B cell (primary cell): ENCODE data around the gene RAB3B. TPM values are rescaled to one million over a fixed set of nuclear protein-coding genes. Genes with fewer than 3 reads are reported as not detected.

ENCODE experiments used
- ATAC-seq: fragments of 200-7000 bp; cut with Tn5 transposase; one replicate; pipeline ENCODE4 v1.10.0; 2021; ENCODE audit warnings: low read depth, mild to moderate bottlenecking, moderate number of reproducible peaks, moderate library complexity
- CTCF ChIA-PET: fragments of 350-600 bp; sonication (Branson Sonifier 250); formaldehyde crosslinking; loops from one replicate; lab custom pipeline; 2021; ENCODE audit warnings: antibody characterized with exemption, inconsistent platforms; lab: Charles Lee
- POLR2A ChIA-PET: fragments of 350-600 bp; sonication (Branson Sonifier 250); formaldehyde crosslinking; loops from one replicate; lab custom pipeline; 2021; ENCODE audit warnings: antibody characterized with exemption; lab: Charles Lee
- DNase-seq: peaks from one replicate; pipeline ENCODE4 v3.0.0; 2013
- H2AFZ ChIP-seq: 2 replicates; pipeline ENCODE4 v1.6.1; 2012; ENCODE audit warnings: mild to moderate bottlenecking, low read depth, low read length; ENCODE audit not compliant: insufficient read depth, poor library complexity, severe bottlenecking
- H3K27ac ChIP-seq, 2 donors: 1 replicate in 1 of 2; 2 replicates in 1 of 2; pipeline ENCODE4 v1.5.1; 2012 to 2013; ENCODE audit warnings: low read length in 2 of 2, mild to moderate bottlenecking in 2 of 2, moderate library complexity in 1 of 2
- H3K27me3 ChIP-seq, 4 experiments: fragments of 200-600 bp in 1 of 4; sonication (generic) in 1 of 4; replicated peaks in 1 of 4; 1 replicate in 2 of 4; 2 replicates in 2 of 4; pipeline versions ENCODE4 v1.6.1 to v1.7.0; 2013 to 2016; ENCODE audit warnings: low read length in 3 of 4, mild to moderate bottlenecking in 2 of 4, mixed read lengths in 1 of 4, moderate library complexity in 1 of 4; ENCODE audit not compliant: insufficient read depth in 4 of 4, control insufficient read depth in 3 of 4; ENCODE audit errors: control extremely low read depth in 1 of 4
- H3K36me3 ChIP-seq, 2 experiments: replicated peaks in 1 of 2; 1 replicate in 1 of 2; 2 replicates in 1 of 2; pipeline versions ENCODE4 v1.6.1 to v1.7.1; 2013; ENCODE audit warnings: low read length in 1 of 2; ENCODE audit not compliant: insufficient read depth in 2 of 2, control insufficient read depth in 1 of 2; ENCODE audit errors: control extremely low read depth in 1 of 2, extremely low read depth in 1 of 2
- H3K4me1 ChIP-seq, 2 donors: fragments of 200-600 bp in 1 of 2; sonication (generic) in 1 of 2; 1 replicate in 1 of 2; 2 replicates in 1 of 2; pipeline versions ENCODE4 v1.5.1 to v1.6.1; 2013 to 2017; ENCODE audit warnings: low read length in 2 of 2; ENCODE audit not compliant: control insufficient read depth in 2 of 2, insufficient read depth in 2 of 2
- H3K4me2 ChIP-seq: replicated peaks from 2 replicates; pipeline ENCODE3; 2012; ENCODE audit warnings: mild to moderate bottlenecking, low read depth, low read length; ENCODE audit not compliant: poor library complexity, severe bottlenecking
- H3K4me3 ChIP-seq, 5 experiments: fragments of 200-600 bp in 1 of 5; sonication (generic) in 1 of 5; 1 replicate in 3 of 5; 2 replicates in 2 of 5; pipeline versions ENCODE4 v1.5.1 to v1.7.0; 2011 to 2016; ENCODE audit warnings: low read length in 4 of 5, mild to moderate bottlenecking in 4 of 5, low read depth in 2 of 5, control low read depth in 1 of 5, moderate library complexity in 1 of 5; ENCODE audit not compliant: insufficient read depth in 1 of 5; ENCODE audit errors: control extremely low read depth in 1 of 5, extremely low read depth in 1 of 5
- H3K79me2 ChIP-seq: fragments of 200-600 bp; sonication (generic); one replicate; pipeline ENCODE4 v1.6.0; 2016; ENCODE audit warnings: low read length; ENCODE audit not compliant: control insufficient read depth, insufficient read depth
- H3K9ac ChIP-seq: fragments of 200-600 bp; sonication (generic); 2 replicates; pipeline ENCODE4 v1.6.1; 2017; ENCODE audit warnings: mild to moderate bottlenecking, low read length, moderate library complexity
- H3K9me3 ChIP-seq, 3 donors: one replicate each; pipeline versions ENCODE4 v1.6.1 to v1.7.1; 2013; ENCODE audit warnings: low read length in 2 of 3; ENCODE audit not compliant: control insufficient read depth in 2 of 3, insufficient read depth in 1 of 3; ENCODE audit errors: control extremely low read depth in 1 of 3
- H4K20me1 ChIP-seq: 2 replicates; pipeline ENCODE4 v1.6.0; 2012; ENCODE audit warnings: mild to moderate bottlenecking, low read length; ENCODE audit not compliant: insufficient read depth, control insufficient read depth, poor library complexity, severe bottlenecking
- H3K27ac Mint-ChIP-seq: one replicate; pipeline ENCODE4 v1.8.0; 2021; ENCODE audit warnings: mixed read lengths
- H3K27me3 Mint-ChIP-seq: one replicate; pipeline ENCODE4 v1.8.0; 2021; ENCODE audit warnings: mixed read lengths
- H3K4me1 Mint-ChIP-seq: one replicate; pipeline ENCODE4 v1.8.0; 2021; ENCODE audit warnings: mixed read lengths
- H3K4me3 Mint-ChIP-seq: one replicate; pipeline ENCODE4 v1.8.0; 2021; ENCODE audit warnings: mixed read lengths
- H3K9me3 Mint-ChIP-seq: one replicate; pipeline ENCODE4 v1.8.0; 2022; ENCODE audit warnings: mixed read lengths; ENCODE audit not compliant: insufficient read depth
- EZH2 ChIP-seq: IDR thresholded peaks from 2 replicates; pipeline ENCODE4 v1.6.1; 2012; ENCODE audit warnings: borderline replicate concordance, low read depth, mild to moderate bottlenecking, moderate library complexity, low read length; ENCODE audit not compliant: insufficient read depth, poor library complexity, severe bottlenecking
- WGBS: methylation state at CpG from one replicate; pipeline ENCODE4 v1.1.5; 2013; ENCODE audit warnings: missing lambda C conversion rate; ENCODE audit not compliant: insufficient coverage; 5-methylcytosine and 5-hydroxymethylcytosine counted together
- intact Hi-C: fragments of 100-400 bp; cut with micrococcal nuclease; formaldehyde crosslinking; loops from one replicate; pipeline ENCODE4 v1.10.0; 2022
- polyA plus RNA-seq: library from polyadenylated mRNA; depleted of rRNA; stranded (reverse); fragments of >200 nt; gene quantifications from 2 replicates; pipeline ENCODE4 v1.2.3, GENCODE V29; 2012
- total RNA-seq, 2 donors: library from RNA; stranded (reverse); fragments of 120-200 nt in 1 of 2; gene quantifications; 1 replicate in 1 of 2; 2 replicates in 1 of 2; pipeline versions ENCODE4 v1.2.3 to v1.2.4, GENCODE V29; 2013 to 2022
- TF ChIP-seq, protein P1 (sequence below): fragments of 200-600 bp; IDR thresholded peaks from one replicate; pipeline ENCODE4 v1.8.0; 2022; ENCODE audit warnings: antibody characterized with exemption, mild to moderate bottlenecking

The RAB3B gene
- total and polyA plus RNA-seq, 2 donors (not counting 1 experiment from before 2014, with no cell fraction given): 0.02 TPM; not detected in 1

GRCh38 chr1:51976846-51977602 is 13.5 kb downstream of the RAB3B start:
- no peaks in the 10 kb centered on the region for H3K36me3 ChIP-seq
- peaks cover 0 to 3% (median 0%) of the 10 kb centered on the region in 4 experiments for H3K27me3 ChIP-seq
- no peaks in the 10 kb centered on the region for H4K20me1 ChIP-seq
- no peak overlapping the region for H2AFZ ChIP-seq
- H3K4me3 ChIP-seq: no peak overlapping the region
- Mint-ChIP-seq H3K27me3 (peaks cover 3% of the 10 kb centered on the region), H3K27ac (no peak overlapping the region), H3K4me3 (no peak overlapping the region), H3K4me1 (no peaks in the 10 kb centered on the region), H3K9me3 (no peaks in the 10 kb centered on the region)
- intact Hi-C loops: no loop called here
- no peak for ATAC-seq
- no peak overlapping the region for H3K27ac ChIP-seq
- no peaks in the 10 kb centered on the region for H3K4me1 ChIP-seq
- H3K79me2 ChIP-seq: no peaks in the 10 kb centered on the region
- WGBS: 92% methylated on average over 11 of the region's 12 CpGs
- CTCF ChIA-PET: no interaction called here
- TF ChIP-seq, protein P1, sequence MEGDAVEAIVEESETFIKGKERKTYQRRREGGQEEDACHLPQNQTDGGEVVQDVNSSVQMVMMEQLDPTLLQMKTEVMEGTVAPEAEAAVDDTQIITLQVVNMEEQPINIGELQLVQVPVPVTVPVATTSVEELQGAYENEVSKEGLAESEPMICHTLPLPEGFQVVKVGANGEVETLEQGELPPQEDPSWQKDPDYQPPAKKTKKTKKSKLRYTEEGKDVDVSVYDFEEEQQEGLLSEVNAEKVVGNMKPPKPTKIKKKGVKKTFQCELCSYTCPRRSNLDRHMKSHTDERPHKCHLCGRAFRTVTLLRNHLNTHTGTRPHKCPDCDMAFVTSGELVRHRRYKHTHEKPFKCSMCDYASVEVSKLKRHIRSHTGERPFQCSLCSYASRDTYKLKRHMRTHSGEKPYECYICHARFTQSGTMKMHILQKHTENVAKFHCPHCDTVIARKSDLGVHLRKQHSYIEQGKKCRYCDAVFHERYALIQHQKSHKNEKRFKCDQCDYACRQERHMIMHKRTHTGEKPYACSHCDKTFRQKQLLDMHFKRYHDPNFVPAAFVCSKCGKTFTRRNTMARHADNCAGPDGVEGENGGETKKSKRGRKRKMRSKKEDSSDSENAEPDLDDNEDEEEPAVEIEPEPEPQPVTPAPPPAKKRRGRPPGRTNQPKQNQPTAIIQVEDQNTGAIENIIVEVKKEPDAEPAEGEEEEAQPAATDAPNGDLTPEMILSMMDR: no peak
- TF ChIP-seq EZH2: no peak
- DNase-seq: no peak
- POLR2A ChIA-PET: no interaction called here
- no peak overlapping the region for H3K4me2 ChIP-seq
- no peaks in the 10 kb centered on the region for H3K9me3 ChIP-seq
- H3K9ac ChIP-seq: no peak overlapping the region

GRCh38 chr1:51973587-51974474 is 16.7 kb downstream of the RAB3B start:
- Histone ChIP-seq H3K4me2 (no peak overlapping the region), H3K4me1 (no peaks in the 10 kb centered on the region), H4K20me1 (no peaks in the 10 kb centered on the region), H3K9me3 (no peaks in the 10 kb centered on the region), H2AFZ (no peak overlapping the region), H3K27me3 (peaks cover 0 to 3% (median 0%) of the 10 kb centered on the region in 4 experiments), H3K79me2 (no peaks in the 10 kb centered on the region), H3K36me3 (no peaks in the 10 kb centered on the region), H3K4me3 (no peak overlapping the region), H3K27ac (no peak overlapping the region), H3K9ac (no peak overlapping the region)
- H3K4me3 Mint-ChIP-seq: no peak overlapping the region
- no peak for DNase-seq
- no peaks in the 10 kb centered on the region for H3K4me1 Mint-ChIP-seq
- peaks cover 7% of the 10 kb centered on the region for H3K27me3 Mint-ChIP-seq
- no peak for ATAC-seq
- TF ChIP-seq EZH2: no peak
- TF ChIP-seq, protein P1: no peak
- H3K27ac Mint-ChIP-seq: no peak overlapping the region
- CTCF ChIA-PET: no interaction called here
- WGBS: 80% methylated on average over 1 of the region's 1 CpG
- intact Hi-C loops: no loop called here
- H3K9me3 Mint-ChIP-seq: no peaks in the 10 kb centered on the region
- POLR2A ChIA-PET: no interaction called here
